ENCODE results near the gene INPP5E.

The INPP5E gene

DNA sequence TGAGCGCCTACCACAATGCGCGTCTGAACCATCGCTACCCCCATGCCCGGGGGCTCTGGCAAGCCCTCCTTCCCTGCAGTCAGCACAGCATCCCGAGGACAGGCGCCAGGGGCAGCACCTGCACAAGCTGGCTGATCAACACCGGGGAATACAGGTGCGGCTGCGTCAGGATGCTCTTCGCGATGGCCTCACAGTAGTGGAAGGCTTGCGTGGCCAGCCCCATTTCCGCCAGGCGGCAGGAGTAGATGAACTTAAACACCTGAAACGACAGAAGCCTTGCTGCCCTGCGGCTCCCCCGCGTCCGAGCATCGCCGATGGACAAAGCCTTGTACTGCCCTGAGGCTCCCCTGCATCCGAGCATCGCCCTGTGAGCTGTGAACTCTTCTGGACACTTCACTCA is 17.7 kb upstream of the INPP5E start:
- Histone ChIP-seq H3K4me2 (ENCODE audit: low read length) (no peak overlapping the region), H4K20me1 (ENCODE audit: insufficient read depth, low read length) (no peaks in the 10 kb centered on the region), H3K9me2 (ENCODE audit: low read depth, low read length) (no peaks in the 10 kb centered on the region), H3K9ac (ENCODE audit: low read length) (no peak overlapping the region), H2AFZ (ENCODE audit: low read length) (no peak overlapping the region), H3K27me3 (ENCODE audit: insufficient read depth, low read length) (no peaks in the 10 kb centered on the region), H3K4me3 (ENCODE audit: low read depth, low read length, poor library complexity, severe bottlenecking) (no peak overlapping the region), H3K79me2 (ENCODE audit: insufficient read depth, low read length) (no peaks in the 10 kb centered on the region), H3K27ac (ENCODE audit: low read depth, low read length, poor library complexity, severe bottlenecking) (no peak overlapping the region), H3K9me3 (ENCODE audit: low read length) (no peaks in the 10 kb centered on the region), H3K36me3 (ENCODE audit: insufficient read depth, low read length) (peaks cover 86% of the 10 kb centered on the region), H3K4me1 (ENCODE audit: insufficient read depth, low read length, severe bottlenecking) (no peaks in the 10 kb centered on the region), H3F3A (ENCODE audit: insufficient read depth, low read length) (no peaks in the 10 kb centered on the region)
- TF ChIP-seq EZH2 (IDR thresholded peaks at IDR 0.05; ENCODE audit: borderline replicate concordance, low read length), result no peak
- TF ChIP-seq, protein P1, sequence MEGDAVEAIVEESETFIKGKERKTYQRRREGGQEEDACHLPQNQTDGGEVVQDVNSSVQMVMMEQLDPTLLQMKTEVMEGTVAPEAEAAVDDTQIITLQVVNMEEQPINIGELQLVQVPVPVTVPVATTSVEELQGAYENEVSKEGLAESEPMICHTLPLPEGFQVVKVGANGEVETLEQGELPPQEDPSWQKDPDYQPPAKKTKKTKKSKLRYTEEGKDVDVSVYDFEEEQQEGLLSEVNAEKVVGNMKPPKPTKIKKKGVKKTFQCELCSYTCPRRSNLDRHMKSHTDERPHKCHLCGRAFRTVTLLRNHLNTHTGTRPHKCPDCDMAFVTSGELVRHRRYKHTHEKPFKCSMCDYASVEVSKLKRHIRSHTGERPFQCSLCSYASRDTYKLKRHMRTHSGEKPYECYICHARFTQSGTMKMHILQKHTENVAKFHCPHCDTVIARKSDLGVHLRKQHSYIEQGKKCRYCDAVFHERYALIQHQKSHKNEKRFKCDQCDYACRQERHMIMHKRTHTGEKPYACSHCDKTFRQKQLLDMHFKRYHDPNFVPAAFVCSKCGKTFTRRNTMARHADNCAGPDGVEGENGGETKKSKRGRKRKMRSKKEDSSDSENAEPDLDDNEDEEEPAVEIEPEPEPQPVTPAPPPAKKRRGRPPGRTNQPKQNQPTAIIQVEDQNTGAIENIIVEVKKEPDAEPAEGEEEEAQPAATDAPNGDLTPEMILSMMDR (IDR thresholded peaks at IDR 0.05; ENCODE audit: low read length), result no peak

DNA sequence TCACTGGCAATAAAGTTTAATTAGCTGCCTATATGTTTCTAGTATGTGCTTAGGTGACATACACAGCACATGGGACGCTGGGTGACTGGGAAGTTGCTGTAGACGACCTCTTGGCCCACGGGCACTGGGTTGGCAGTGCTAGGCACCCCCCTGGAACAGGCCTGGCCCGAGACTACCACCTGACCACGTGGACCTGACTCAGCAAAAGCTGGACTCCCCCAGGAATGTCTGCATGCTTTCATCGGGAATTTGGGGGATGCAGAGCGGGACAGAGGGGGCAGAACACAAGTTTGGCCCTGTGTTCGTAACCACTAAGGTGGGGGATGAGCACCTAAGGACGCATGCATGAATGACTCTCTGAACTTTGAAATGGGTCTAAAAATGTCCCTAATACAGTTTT is 16.6 kb upstream of the INPP5E start:
- Histone ChIP-seq H3K36me3 (ENCODE audit: insufficient read depth, low read length) (peaks cover 84% of the 10 kb centered on the region), H3K4me3 (ENCODE audit: low read depth, low read length, poor library complexity, severe bottlenecking) (no peak overlapping the region), H3K27ac (ENCODE audit: low read depth, low read length, poor library complexity, severe bottlenecking) (no peak overlapping the region), H3K4me1 (ENCODE audit: insufficient read depth, low read length, severe bottlenecking) (no peaks in the 10 kb centered on the region), H4K20me1 (ENCODE audit: insufficient read depth, low read length) (no peaks in the 10 kb centered on the region), H2AFZ (ENCODE audit: low read length) (no peak overlapping the region), H3K9me2 (ENCODE audit: low read depth, low read length) (no peaks in the 10 kb centered on the region), H3F3A (ENCODE audit: insufficient read depth, low read length) (no peaks in the 10 kb centered on the region), H3K9me3 (ENCODE audit: low read length) (no peaks in the 10 kb centered on the region), H3K27me3 (ENCODE audit: insufficient read depth, low read length) (no peaks in the 10 kb centered on the region), H3K79me2 (ENCODE audit: insufficient read depth, low read length) (no peaks in the 10 kb centered on the region), H3K9ac (ENCODE audit: low read length) (no peak overlapping the region), H3K4me2 (ENCODE audit: low read length) (no peak overlapping the region)
- TF ChIP-seq, protein P1 (IDR thresholded peaks at IDR 0.05; ENCODE audit: low read length), result no peak
- no peak for TF ChIP-seq EZH2 (IDR thresholded peaks at IDR 0.05; ENCODE audit: borderline replicate concordance, low read length)

DNA sequence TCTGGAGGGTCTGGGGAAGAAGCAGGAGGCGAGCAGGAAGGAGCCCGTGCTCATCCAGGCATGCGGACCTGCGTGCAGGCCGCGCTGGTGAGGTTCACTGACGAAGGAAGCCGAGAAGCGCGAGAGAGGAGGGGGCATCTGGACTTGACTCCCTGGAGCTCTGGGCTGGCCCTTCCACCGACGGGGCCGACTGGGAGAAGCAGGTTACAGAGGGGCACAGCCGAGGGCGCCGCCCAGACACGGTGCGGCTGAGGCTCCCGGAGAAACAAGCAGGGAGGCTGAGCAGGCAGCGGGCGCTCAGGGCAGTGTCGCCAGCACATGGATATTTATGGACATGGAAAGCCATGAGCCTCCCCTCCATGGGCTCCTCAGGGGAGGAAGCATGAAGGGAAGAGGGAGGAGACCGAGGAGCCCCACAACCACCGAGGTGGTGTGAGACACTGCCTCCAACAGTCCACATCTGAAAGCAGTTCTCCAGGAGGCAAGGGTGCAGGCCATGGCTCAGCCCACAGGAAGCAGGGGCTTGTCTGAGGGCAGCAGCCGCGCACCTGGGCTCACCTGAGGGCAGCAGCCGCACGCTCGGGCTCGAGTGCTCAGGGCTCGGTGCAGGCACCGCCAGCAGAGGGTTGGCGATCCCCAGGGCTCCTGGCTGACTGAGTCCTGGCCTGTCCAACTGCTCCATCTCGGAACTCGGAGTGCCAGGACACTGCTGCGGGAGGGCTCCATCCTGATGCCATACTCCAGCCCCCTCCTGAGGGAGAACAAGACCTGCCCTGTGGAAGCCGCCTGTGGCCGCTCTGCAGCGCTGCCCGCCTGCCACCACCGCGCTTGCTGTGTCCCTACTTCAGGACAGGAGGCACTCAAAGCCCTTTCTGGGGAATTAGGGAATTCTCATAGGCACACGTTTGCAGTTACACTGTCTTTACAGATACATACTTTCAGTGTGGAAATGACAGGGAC is 15.7 kb upstream of the INPP5E start:
- Histone ChIP-seq H3K27me3 (ENCODE audit: insufficient read depth, low read length) (no peaks in the 10 kb centered on the region), H3K4me2 (ENCODE audit: low read length) (no peak overlapping the region), H3K9me3 (ENCODE audit: low read length) (no peaks in the 10 kb centered on the region), H3F3A (ENCODE audit: insufficient read depth, low read length) (no peaks in the 10 kb centered on the region), H3K36me3 (ENCODE audit: insufficient read depth, low read length) (peaks cover 86% of the 10 kb centered on the region), H3K9ac (ENCODE audit: low read length) (no peak overlapping the region), H4K20me1 (ENCODE audit: insufficient read depth, low read length) (no peaks in the 10 kb centered on the region), H3K27ac (ENCODE audit: low read depth, low read length, poor library complexity, severe bottlenecking) (no peak overlapping the region), H3K9me2 (ENCODE audit: low read depth, low read length) (no peaks in the 10 kb centered on the region), H3K4me3 (ENCODE audit: low read depth, low read length, poor library complexity, severe bottlenecking) (no peak overlapping the region), H2AFZ (ENCODE audit: low read length) (no peak overlapping the region), H3K4me1 (ENCODE audit: insufficient read depth, low read length, severe bottlenecking) (no peaks in the 10 kb centered on the region), H3K79me2 (ENCODE audit: insufficient read depth, low read length) (no peaks in the 10 kb centered on the region)
- no peak for TF ChIP-seq EZH2 (IDR thresholded peaks at IDR 0.05; ENCODE audit: borderline replicate concordance, low read length)
- TF ChIP-seq, protein P1 (IDR thresholded peaks at IDR 0.05; ENCODE audit: low read length), result no peak
